Measurements from ENCODE around the gene SYNGR1. TPM values are rescaled to one million over a fixed set of nuclear protein-coding genes. Genes with fewer than 3 reads are reported as not detected.

The SYNGR1 gene
- total and polyA plus RNA-seq, 9 donors, result 13.1 to 104 (median 74.7) TPM

- H3K27ac ChIP-seq, result no peak overlapping the region
- no peak for DNase-seq
- H3K9me3 ChIP-seq, result no peaks in the 10 kb centered on the region
- H3K4me1 ChIP-seq (ENCODE audit: insufficient read depth), result no peaks in the 10 kb centered on the region
- no peak overlapping the region for H3K4me3 ChIP-seq
- no peaks in the 10 kb centered on the region for H3K27me3 ChIP-seq
- peaks cover 2% of the 10 kb centered on the region for H3K36me3 ChIP-seq
- TF ChIP-seq CTCF (IDR thresholded peaks at IDR 0.05), result no peak
- TF ChIP-seq POLR2A (IDR thresholded peaks at IDR 0.05), result no peak
- no peak for TF ChIP-seq EP300 (IDR thresholded peaks at IDR 0.05)
- intact Hi-C loops (cut with DNase I), result no loop called here
- 75 to 80% (median 77%) methylated on average over 10 of the region's 10 CpGs for WGBS, 3 donors
Observed at GRCh38 chr22:39430576-39431150, 80.9 kb downstream of the SYNGR1 start.

- DNase-seq, result no peak
Observed at GRCh38 chr22:39431216-39431801, 81.5 kb downstream of the SYNGR1 start.

GRCh38 chr22:39431821-39432251, 82.0 kb downstream of the SYNGR1 start:
- Histone ChIP-seq H3K36me3 (peaks cover 2% of the 10 kb centered on the region), H3K27ac (no peak overlapping the region), H3K9me3 (no peaks in the 10 kb centered on the region), H3K4me3 (no peak overlapping the region), H3K27me3 (no peaks in the 10 kb centered on the region), H3K4me1 (ENCODE audit: insufficient read depth) (no peaks in the 10 kb centered on the region)
- WGBS, 3 donors, result 50 to 58% (median 55%) methylated on average over 8 of the region's 8 CpGs
- intact Hi-C loops (cut with DNase I), result no loop called here
- no peak for DNase-seq
- TF ChIP-seq CTCF (IDR thresholded peaks at IDR 0.05) (no peak), POLR2A (IDR thresholded peaks at IDR 0.05) (no peak), EP300 (IDR thresholded peaks at IDR 0.05) (no peak)

More at GRCh38 chr22:39431216-39431801, 81.5 kb downstream of the SYNGR1 start:
- WGBS, 3 donors, result 73 to 76% (median 76%) methylated on average over 11 of the region's 11 CpGs
- intact Hi-C loops (cut with DNase I), result no loop called here
- H3K4me1 ChIP-seq (ENCODE audit: insufficient read depth), result no peaks in the 10 kb centered on the region
- no peak overlapping the region for H3K4me3 ChIP-seq
- H3K9me3 ChIP-seq, result no peaks in the 10 kb centered on the region
- H3K27ac ChIP-seq, result no peak overlapping the region
- no peak for TF ChIP-seq EP300 (IDR thresholded peaks at IDR 0.05)
- no peak for TF ChIP-seq CTCF (IDR thresholded peaks at IDR 0.05)
- no peak for TF ChIP-seq POLR2A (IDR thresholded peaks at IDR 0.05)
- H3K36me3 ChIP-seq, result peaks cover 2% of the 10 kb centered on the region
- no peaks in the 10 kb centered on the region for H3K27me3 ChIP-seq

GRCh38 chr22:39432361-39432811, 82.6 kb downstream of the SYNGR1 start:
- Histone ChIP-seq H3K27ac (no peak overlapping the region), H3K4me1 (ENCODE audit: insufficient read depth) (peaks cover 2% of the 10 kb centered on the region), H3K27me3 (no peaks in the 10 kb centered on the region), H3K4me3 (no peak overlapping the region), H3K9me3 (no peaks in the 10 kb centered on the region), H3K36me3 (peaks cover 2% of the 10 kb centered on the region)
- intact Hi-C loops (cut with DNase I), result no loop called here
- no peak for DNase-seq
- TF ChIP-seq EP300 (IDR thresholded peaks at IDR 0.05) (no peak), CTCF (IDR thresholded peaks at IDR 0.05) (no peak), POLR2A (IDR thresholded peaks at IDR 0.05) (no peak)
- WGBS, 3 donors, result 85 to 88% (median 86%) methylated on average over 10 of the region's 10 CpGs
